Ectodermal cell (in vitro differentiated cells): ENCODE measurements around the gene BMP5.

Source experiments
- H3K27ac ChIP-seq: 2 replicates; pipeline ENCODE4 v1.7.0; 2013; ENCODE audit warnings: mild to moderate bottlenecking, low read depth, low read length; ENCODE audit not compliant: insufficient read depth, poor library complexity, severe bottlenecking
- H3K27me3 ChIP-seq: 2 replicates; pipeline ENCODE4 v1.7.0; 2013; ENCODE audit warnings: mild to moderate bottlenecking, low read length; ENCODE audit not compliant: insufficient read depth, control insufficient read depth, poor library complexity, severe bottlenecking
- H3K36me3 ChIP-seq: one replicate; pipeline ENCODE4 v1.7.0; 2013; ENCODE audit warnings: low read length; ENCODE audit not compliant: control insufficient read depth, insufficient read depth
- H3K4me1 ChIP-seq: one replicate; pipeline ENCODE4 v1.7.0; 2013; ENCODE audit warnings: low read length; ENCODE audit not compliant: control insufficient read depth, insufficient read depth
- H3K4me3 ChIP-seq: 2 replicates; pipeline ENCODE4 v1.7.0; 2013; ENCODE audit warnings: low read depth, low read length, control low read depth; ENCODE audit not compliant: insufficient read depth
- H3K9me3 ChIP-seq: 2 replicates; pipeline ENCODE4 v1.7.0; 2013; ENCODE audit warnings: mild to moderate bottlenecking, low read length, moderate library complexity; ENCODE audit not compliant: control insufficient read depth
- WGBS, 2 experiments: methylation state at CpG; one replicate each; pipeline ENCODE4 v1.1.7; 2013; ENCODE audit warnings: missing lambda C conversion rate in 2 of 2; 5-methylcytosine and 5-hydroxymethylcytosine counted together

Gene BMP5

DNA sequence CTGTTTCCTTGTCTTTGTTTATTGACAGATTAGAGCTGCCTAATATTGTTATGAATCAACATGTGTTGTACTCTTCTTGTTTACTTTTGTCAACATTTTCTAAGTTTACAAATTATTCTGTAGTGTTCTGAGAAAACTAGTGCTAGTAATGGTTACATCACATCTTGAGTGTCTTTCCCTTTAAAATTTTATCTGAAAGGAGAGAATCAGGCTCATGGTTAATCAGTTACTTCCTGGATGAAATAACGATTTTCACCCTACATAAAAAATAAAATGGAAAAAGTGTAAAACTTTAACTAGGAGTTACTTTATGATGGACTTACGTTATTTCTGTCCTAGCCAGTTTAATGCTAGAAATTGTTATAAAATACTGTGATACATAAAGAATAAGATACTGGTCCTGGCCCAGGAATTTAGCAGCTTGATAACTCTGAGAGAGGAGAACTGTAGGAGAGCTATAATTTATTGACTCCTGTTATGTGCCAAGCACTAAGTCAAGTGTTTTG lies 26.4 kb upstream of the BMP5 start:
- no peaks in the 10 kb centered on the region for H3K9me3 ChIP-seq
- no peak overlapping the region for H3K27ac ChIP-seq

GRCh38 chr6:55898342-55898741 lies 23.0 kb upstream of the BMP5 start:
- 93% methylated on average over 3 of the region's 3 CpGs for WGBS, 2 experiments
- H3K4me3 ChIP-seq, result no peak overlapping the region
- H3K36me3 ChIP-seq, result no peaks in the 10 kb centered on the region
- H3K27me3 ChIP-seq, result no peaks in the 10 kb centered on the region
- H3K27ac ChIP-seq, result no peak overlapping the region
- no peaks in the 10 kb centered on the region for H3K4me1 ChIP-seq
- no peaks in the 10 kb centered on the region for H3K9me3 ChIP-seq

More for the DNA sequence above, 26.4 kb upstream of the BMP5 start:
- WGBS, 2 experiments, result 92% methylated on average over 2 of the region's 2 CpGs; no CpG with 5 or more reads in 1 of the 2 experiments
- no peaks in the 10 kb centered on the region for H3K4me1 ChIP-seq
- no peaks in the 10 kb centered on the region for H3K36me3 ChIP-seq
- no peaks in the 10 kb centered on the region for H3K27me3 ChIP-seq
- H3K4me3 ChIP-seq, result no peak overlapping the region

DNA sequence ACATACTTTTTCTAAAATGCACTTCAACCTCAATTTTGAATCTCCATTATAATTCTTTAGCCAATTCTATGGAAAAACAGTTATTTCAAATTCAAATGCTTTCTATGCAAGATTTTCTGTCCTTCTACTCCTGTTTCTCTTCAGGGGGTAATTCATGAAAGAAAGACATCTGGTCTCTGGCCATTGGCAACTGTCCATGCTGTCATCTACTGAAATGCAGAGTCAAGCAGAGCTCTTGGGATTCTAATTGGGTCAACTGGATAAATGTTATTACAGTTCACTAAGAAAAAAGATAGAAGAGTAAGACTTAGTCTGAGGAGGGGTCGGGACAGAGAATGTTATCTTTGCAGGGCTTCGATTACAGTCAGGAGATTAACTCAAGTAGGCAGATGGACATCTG lies 22.0 kb upstream of the BMP5 start:
- 74 to 76% methylated on average over 2 of the region's 2 CpGs for WGBS, 2 experiments
- no peak overlapping the region for H3K4me3 ChIP-seq
- no peaks in the 10 kb centered on the region for H3K9me3 ChIP-seq
- H3K4me1 ChIP-seq, result no peaks in the 10 kb centered on the region
- no peaks in the 10 kb centered on the region for H3K36me3 ChIP-seq
- H3K27me3 ChIP-seq, result no peaks in the 10 kb centered on the region
- no peak overlapping the region for H3K27ac ChIP-seq

DNA sequence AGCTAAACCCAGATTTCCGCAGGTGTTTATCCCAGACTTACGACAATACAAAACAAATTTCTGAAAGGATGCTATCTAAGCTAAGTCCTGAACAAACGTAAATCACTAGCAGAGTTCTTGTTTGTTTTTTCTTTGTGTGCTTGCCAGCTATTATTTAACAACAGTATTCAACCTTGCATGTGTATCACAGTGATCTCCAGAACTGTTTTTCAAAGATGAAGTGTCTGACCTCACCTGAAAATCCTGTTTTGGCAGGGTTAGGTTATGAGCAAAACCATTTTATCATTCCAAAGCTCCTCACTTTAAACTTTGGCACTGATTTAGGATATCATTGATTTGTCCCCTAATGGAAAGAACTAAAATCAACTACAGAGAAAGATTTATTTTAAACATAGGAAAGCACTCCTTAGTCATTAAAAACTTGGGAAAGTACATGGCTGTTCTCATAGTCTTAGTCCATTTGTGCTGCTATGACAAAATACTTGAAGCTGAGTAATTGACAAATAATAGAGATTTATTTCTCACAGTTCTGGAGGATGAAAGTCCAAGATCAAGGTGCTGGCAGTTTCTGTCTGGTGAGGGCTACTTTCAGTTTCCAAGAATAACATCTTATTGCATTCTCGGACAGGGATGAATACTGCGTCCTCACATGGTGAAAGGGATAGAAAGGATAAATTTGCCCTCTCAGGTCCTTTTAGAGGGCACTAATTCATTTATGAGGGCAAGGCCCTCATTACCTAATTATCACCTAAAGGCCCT lies 20.8 kb upstream of the BMP5 start:
- no peak overlapping the region for H3K27ac ChIP-seq
- H3K4me3 ChIP-seq, result no peak overlapping the region
- no peaks in the 10 kb centered on the region for H3K9me3 ChIP-seq
- no peaks in the 10 kb centered on the region for H3K27me3 ChIP-seq
- no peaks in the 10 kb centered on the region for H3K36me3 ChIP-seq
- no peaks in the 10 kb centered on the region for H3K4me1 ChIP-seq
- WGBS, 2 experiments, result 92% methylated on average over 5 of the region's 5 CpGs

- Histone ChIP-seq H3K4me3 (no peak overlapping the region), H3K4me1 (no peaks in the 10 kb centered on the region), H3K27ac (no peak overlapping the region), H3K27me3 (no peaks in the 10 kb centered on the region), H3K36me3 (no peaks in the 10 kb centered on the region), H3K9me3 (no peaks in the 10 kb centered on the region)
- WGBS, 2 experiments, result 78 to 84% methylated on average over 4 of the region's 4 CpGs
These were observed 17.5 kb upstream of the BMP5 start for GRCh38 chr6:55892749-55893357.

DNA sequence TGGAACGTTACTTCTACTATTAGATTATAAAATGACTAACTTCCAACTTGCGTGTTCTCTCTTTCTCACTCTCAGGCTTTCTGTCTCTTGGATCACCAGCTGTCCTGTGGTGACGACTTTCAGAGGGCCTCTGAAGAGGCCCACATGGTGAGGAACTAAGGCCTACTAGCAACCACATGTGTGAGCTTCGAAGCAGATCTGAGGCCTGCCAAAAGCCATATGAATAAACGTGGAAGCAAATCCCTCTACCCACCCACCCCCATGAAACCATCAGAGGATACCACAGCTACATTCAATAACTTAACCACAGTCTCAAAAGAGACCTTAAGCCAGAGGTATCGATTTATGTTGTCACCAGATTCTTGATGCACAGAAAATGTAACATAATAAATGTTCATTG lies 13.5 kb upstream of the BMP5 start:
- no peak overlapping the region for H3K27ac ChIP-seq
- no peaks in the 10 kb centered on the region for H3K36me3 ChIP-seq
- 91 to 93% methylated on average over 5 to 6 of the region's 6 CpGs for WGBS, 2 experiments
- H3K9me3 ChIP-seq, result no peaks in the 10 kb centered on the region
- H3K4me3 ChIP-seq, result no peak overlapping the region
- no peaks in the 10 kb centered on the region for H3K4me1 ChIP-seq
- no peaks in the 10 kb centered on the region for H3K27me3 ChIP-seq

DNA sequence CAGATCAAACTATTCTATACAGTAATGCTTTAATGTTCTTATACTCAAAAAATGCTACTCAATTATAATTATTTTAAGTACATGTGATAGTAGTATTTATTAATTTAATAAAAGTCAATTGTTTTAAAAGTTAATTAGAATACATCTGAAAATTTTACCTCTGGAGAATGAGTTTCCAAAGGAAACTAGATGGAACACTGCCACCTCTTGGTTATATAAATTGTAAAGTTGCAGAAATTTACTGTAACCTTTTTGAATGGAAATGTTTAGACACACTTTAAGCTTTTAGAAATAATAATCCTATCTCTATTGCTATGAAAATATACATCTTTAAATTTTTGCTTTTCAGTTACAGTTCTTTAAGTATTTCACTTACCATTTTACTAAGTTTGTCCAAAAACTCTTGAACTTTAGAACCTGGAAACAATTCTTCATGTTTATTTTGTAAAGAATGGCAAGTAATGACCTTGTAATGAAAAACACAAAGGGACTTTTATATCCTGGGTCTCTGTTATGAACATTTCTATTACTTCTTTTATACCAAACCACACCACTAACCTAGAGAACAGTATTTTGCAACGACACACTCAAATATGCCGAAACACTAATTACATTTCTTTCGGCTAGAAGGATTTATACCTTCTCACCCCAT lies 10.9 kb upstream of the BMP5 start:
- WGBS, 2 experiments, result 100% methylated on average over 1 to 3 of the region's 3 CpGs
- H3K9me3 ChIP-seq, result no peaks in the 10 kb centered on the region
- no peaks in the 10 kb centered on the region for H3K27me3 ChIP-seq
- no peak overlapping the region for H3K4me3 ChIP-seq
- H3K4me1 ChIP-seq, result no peaks in the 10 kb centered on the region
- no peaks in the 10 kb centered on the region for H3K36me3 ChIP-seq
- no peak overlapping the region for H3K27ac ChIP-seq

GRCh38 chr6:55882718-55883569 lies 7.6 kb upstream of the BMP5 start:
- Histone ChIP-seq H3K9me3 (no peaks in the 10 kb centered on the region), H3K27ac (no peak overlapping the region), H3K4me1 (no peaks in the 10 kb centered on the region), H3K27me3 (no peaks in the 10 kb centered on the region), H3K4me3 (no peak overlapping the region), H3K36me3 (no peaks in the 10 kb centered on the region)
- WGBS, 2 experiments, result 100% methylated on average over 1 of the region's 1 CpG

DNA sequence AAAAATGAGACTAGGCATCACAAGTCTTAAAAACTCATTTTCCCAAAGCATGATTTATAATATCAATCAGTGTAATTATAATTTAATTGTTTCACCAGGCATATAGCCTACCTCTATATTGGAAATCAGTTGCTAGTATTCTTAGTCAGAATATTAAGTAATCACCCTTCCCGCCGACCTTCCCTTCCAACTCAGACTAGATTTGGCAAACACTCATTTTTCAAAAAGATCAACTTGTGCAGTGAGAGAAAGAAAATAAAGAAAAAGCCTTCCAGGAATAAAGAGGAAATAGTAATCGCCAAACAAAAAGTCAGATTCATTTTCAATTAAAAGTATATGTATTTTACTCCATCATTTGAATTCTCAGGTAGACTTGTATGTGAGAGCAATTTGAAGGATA lies 1.9 kb upstream of the BMP5 start:
- Histone ChIP-seq H3K4me3 (no peak overlapping the region), H3K9me3 (no peaks in the 10 kb centered on the region), H3K27ac (no peak overlapping the region), H3K27me3 (no peaks in the 10 kb centered on the region), H3K36me3 (no peaks in the 10 kb centered on the region), H3K4me1 (peaks cover 4% of the 10 kb centered on the region)
- 92% methylated on average over 3 of the region's 3 CpGs; no CpG with 5 or more reads in 1 of the 2 experiments for WGBS, 2 experiments
